Measurements from ENCODE around the gene APH1B. TPM values are rescaled to one million over a fixed set of nuclear protein-coding genes. Genes with fewer than 3 reads are reported as not detected.
"Not testable (repeated sequence)": the region's sequence is repeated elsewhere in the genome, so short reads cannot be mapped to it uniquely, and the experiment has no call there.

APH1B gene
- total RNA-seq, 1 experiment from 2014 or later: 5.2 TPM

DNA sequence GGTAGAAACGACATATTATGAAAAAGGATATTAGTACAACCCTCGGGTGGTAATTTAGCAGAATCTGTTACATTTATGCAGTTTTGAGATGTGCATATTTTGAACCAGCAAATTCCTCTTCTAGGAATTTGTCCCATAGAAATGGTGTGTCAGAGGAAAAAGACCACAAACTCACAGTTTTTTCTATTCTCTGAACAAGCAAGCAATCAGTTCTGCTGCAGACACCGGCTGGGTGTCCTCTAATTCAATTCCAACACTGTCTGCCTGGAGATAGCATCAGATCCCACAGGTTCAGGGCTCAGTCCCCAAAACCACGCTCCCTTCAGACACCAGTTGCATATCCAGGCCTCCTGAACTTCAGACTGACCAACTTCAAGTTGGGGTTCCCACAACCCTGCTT lies 36.4 kb downstream of the APH1B start:
- no peak overlapping the region for H3K27ac Mint-ChIP-seq (ENCODE audit: low read depth, unreplicated experiment)
- DNase-seq (ENCODE audit: unreplicated experiment): no peak
- H3K4me3 Mint-ChIP-seq (ENCODE audit: unreplicated experiment): no peak overlapping the region
- POLR2A ChIA-PET: no interaction called here
- intact Hi-C loops (cut with micrococcal nuclease): no loop called here
- no peaks in the 10 kb centered on the region for H3K27me3 Mint-ChIP-seq (ENCODE audit: insufficient read depth, unreplicated experiment)
- H3K9me3 Mint-ChIP-seq (ENCODE audit: unreplicated experiment): no peaks in the 10 kb centered on the region
- H3K36me3 Mint-ChIP-seq (ENCODE audit: insufficient read depth, unreplicated experiment): no peaks in the 10 kb centered on the region
- CTCF ChIA-PET: interaction anchor here (0.5 kb wide), 1 partner anchor 78 kb away, joined by 3 read pairs; no protein-coding TSS in a partner anchor
- TF ChIP-seq, protein P1, sequence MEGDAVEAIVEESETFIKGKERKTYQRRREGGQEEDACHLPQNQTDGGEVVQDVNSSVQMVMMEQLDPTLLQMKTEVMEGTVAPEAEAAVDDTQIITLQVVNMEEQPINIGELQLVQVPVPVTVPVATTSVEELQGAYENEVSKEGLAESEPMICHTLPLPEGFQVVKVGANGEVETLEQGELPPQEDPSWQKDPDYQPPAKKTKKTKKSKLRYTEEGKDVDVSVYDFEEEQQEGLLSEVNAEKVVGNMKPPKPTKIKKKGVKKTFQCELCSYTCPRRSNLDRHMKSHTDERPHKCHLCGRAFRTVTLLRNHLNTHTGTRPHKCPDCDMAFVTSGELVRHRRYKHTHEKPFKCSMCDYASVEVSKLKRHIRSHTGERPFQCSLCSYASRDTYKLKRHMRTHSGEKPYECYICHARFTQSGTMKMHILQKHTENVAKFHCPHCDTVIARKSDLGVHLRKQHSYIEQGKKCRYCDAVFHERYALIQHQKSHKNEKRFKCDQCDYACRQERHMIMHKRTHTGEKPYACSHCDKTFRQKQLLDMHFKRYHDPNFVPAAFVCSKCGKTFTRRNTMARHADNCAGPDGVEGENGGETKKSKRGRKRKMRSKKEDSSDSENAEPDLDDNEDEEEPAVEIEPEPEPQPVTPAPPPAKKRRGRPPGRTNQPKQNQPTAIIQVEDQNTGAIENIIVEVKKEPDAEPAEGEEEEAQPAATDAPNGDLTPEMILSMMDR (IDR thresholded peaks at IDR 0.05; ENCODE audit: unreplicated experiment): no peak
- BruUV-seq (replicated peaks): no TSS peak
- no peaks in the 10 kb centered on the region for H3K4me1 Mint-ChIP-seq (ENCODE audit: insufficient read depth, unreplicated experiment)

GRCh38 chr15:63314409-63314808 lies 37.0 kb downstream of the APH1B start:
- no peaks in the 10 kb centered on the region for H3K27me3 Mint-ChIP-seq (ENCODE audit: insufficient read depth, unreplicated experiment)
- ChIA-PET POLR2A (no interaction called here), CTCF (interaction anchor here (0.5 kb wide), 1 partner anchor 77 kb away, joined by 3 read pairs; no protein-coding TSS in a partner anchor)
- TF ChIP-seq, protein P1 (IDR thresholded peaks at IDR 0.05; ENCODE audit: unreplicated experiment): no peak
- no TSS peak for BruUV-seq (replicated peaks)
- H3K9me3 Mint-ChIP-seq (ENCODE audit: unreplicated experiment): no peaks in the 10 kb centered on the region
- intact Hi-C loops (cut with micrococcal nuclease): no loop called here
- no peaks in the 10 kb centered on the region for H3K36me3 Mint-ChIP-seq (ENCODE audit: insufficient read depth, unreplicated experiment)
- H3K27ac Mint-ChIP-seq (ENCODE audit: low read depth, unreplicated experiment): no peak overlapping the region
- DNase-seq (ENCODE audit: unreplicated experiment): no peak
- no peaks in the 10 kb centered on the region for H3K4me1 Mint-ChIP-seq (ENCODE audit: insufficient read depth, unreplicated experiment)
- no peak overlapping the region for H3K4me3 Mint-ChIP-seq (ENCODE audit: unreplicated experiment)

DNA sequence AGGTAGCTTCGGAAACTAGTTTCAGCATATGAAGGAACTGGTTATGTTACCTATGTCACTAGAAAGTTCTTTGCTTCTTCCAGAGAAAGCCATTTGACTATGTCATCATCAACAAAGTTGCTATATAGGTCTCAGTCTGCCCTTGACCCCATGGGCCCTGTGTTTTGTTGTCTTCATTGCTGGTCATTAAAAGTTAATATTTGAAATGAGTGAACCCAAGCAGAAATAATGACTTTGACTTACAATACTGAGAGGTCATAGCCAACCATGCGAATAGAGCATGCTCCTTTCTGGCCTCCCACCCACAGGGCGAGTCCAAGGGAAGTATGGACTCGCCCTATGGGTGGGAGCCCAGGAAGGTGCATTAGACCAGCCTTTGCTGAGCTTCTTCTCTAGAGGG lies 40.9 kb downstream of the APH1B start:
- no TSS peak for BruUV-seq (replicated peaks)
- CTCF ChIA-PET: interaction anchor here (0.9 kb wide), 1 partner anchor 11 kb away, joined by 3 read pairs; no protein-coding TSS in a partner anchor
- TF ChIP-seq, protein P1 (IDR thresholded peaks at IDR 0.05; ENCODE audit: unreplicated experiment): no peak
- POLR2A ChIA-PET: no interaction called here
- intact Hi-C loops (cut with micrococcal nuclease): no loop called here
- Mint-ChIP-seq H3K4me3 (ENCODE audit: unreplicated experiment) (no peak overlapping the region), H3K27ac (ENCODE audit: low read depth, unreplicated experiment) (no peak overlapping the region), H3K4me1 (ENCODE audit: insufficient read depth, unreplicated experiment) (no peaks in the 10 kb centered on the region), H3K9me3 (ENCODE audit: unreplicated experiment) (no peaks in the 10 kb centered on the region), H3K36me3 (ENCODE audit: insufficient read depth, unreplicated experiment) (no peaks in the 10 kb centered on the region), H3K27me3 (ENCODE audit: insufficient read depth, unreplicated experiment) (no peaks in the 10 kb centered on the region)
- no peak for DNase-seq (ENCODE audit: unreplicated experiment)

DNA sequence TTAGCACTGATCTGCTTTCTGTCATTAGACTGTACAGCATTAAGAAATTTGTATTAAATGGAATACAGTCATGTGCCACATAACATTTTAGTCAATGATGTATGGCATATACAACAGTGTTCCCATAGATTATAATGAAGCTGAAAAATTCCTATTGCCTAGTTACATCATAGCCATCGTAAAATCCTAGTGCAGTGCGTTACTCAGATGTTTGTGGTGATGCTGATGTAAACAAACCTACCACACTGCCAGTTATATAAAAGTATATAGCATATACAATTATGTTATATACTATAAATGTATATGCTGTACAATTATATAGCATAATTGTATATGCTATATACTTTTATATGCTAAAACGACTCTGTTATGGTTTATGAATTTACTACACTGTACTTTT lies 41.7 kb downstream of the APH1B start:
- no peak overlapping the region for H3K4me3 Mint-ChIP-seq (ENCODE audit: unreplicated experiment)
- TF ChIP-seq, protein P1 (IDR thresholded peaks at IDR 0.05; ENCODE audit: unreplicated experiment): no peak
- no TSS peak for BruUV-seq (replicated peaks)
- intact Hi-C loops (cut with micrococcal nuclease): no loop called here
- H3K27me3 Mint-ChIP-seq (ENCODE audit: insufficient read depth, unreplicated experiment): no peaks in the 10 kb centered on the region
- H3K9me3 Mint-ChIP-seq (ENCODE audit: unreplicated experiment): no peaks in the 10 kb centered on the region
- H3K36me3 Mint-ChIP-seq (ENCODE audit: insufficient read depth, unreplicated experiment): no peaks in the 10 kb centered on the region
- ChIA-PET POLR2A (interaction anchor here (1.4 kb wide), 1 partner anchor 9 kb away, joined by 6 read pairs; no protein-coding TSS in a partner anchor), CTCF (interaction anchor here (0.9 kb wide), 1 partner anchor 12 kb away, joined by 5 read pairs; no protein-coding TSS in a partner anchor)
- DNase-seq (ENCODE audit: unreplicated experiment): no peak
- H3K27ac Mint-ChIP-seq (ENCODE audit: low read depth, unreplicated experiment): no peak overlapping the region
- H3K4me1 Mint-ChIP-seq (ENCODE audit: insufficient read depth, unreplicated experiment): no peaks in the 10 kb centered on the region

- H3K27me3 Mint-ChIP-seq (ENCODE audit: insufficient read depth, unreplicated experiment); H3K9me3 Mint-ChIP-seq (ENCODE audit: unreplicated experiment); DNase-seq (ENCODE audit: unreplicated experiment); BruUV-seq (replicated peaks); H3K4me1 Mint-ChIP-seq (ENCODE audit: insufficient read depth, unreplicated experiment); H3K27ac Mint-ChIP-seq (ENCODE audit: low read depth, unreplicated experiment); H3K36me3 Mint-ChIP-seq (ENCODE audit: insufficient read depth, unreplicated experiment); CTCF ChIA-PET; H3K4me3 Mint-ChIP-seq (ENCODE audit: unreplicated experiment); intact Hi-C loops (cut with micrococcal nuclease): not testable (repeated sequence)
- POLR2A ChIA-PET: interaction anchor here (1.4 kb wide), 1 partner anchor 10 kb away, joined by 6 read pairs; no protein-coding TSS in a partner anchor
These were observed 43.0 kb downstream of the APH1B start for GRCh38 chr15:63320446-63320845.

DNA sequence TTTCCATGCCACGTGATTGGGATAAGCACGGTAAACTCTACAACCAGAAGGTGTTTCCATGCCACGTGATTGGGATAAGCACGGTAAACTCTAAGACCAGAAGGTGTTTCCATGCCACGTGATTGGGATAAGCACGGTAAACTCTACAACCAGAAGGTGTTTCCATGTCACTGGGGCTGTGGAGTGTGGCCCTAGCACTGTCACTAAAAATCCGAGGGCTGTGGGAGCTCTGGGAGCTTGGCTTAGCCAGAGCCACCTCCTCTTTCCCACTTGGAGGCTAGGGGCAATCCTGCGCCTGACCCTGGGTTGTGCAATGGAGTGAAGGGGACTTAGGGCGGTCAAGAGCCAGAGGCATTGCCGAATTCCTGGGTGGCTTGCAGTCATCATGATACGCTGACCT lies 43.6 kb downstream of the APH1B start:
- H3K36me3 Mint-ChIP-seq (ENCODE audit: insufficient read depth, unreplicated experiment); POLR2A ChIA-PET; H3K9me3 Mint-ChIP-seq (ENCODE audit: unreplicated experiment); BruUV-seq (replicated peaks); H3K4me1 Mint-ChIP-seq (ENCODE audit: insufficient read depth, unreplicated experiment); H3K27me3 Mint-ChIP-seq (ENCODE audit: insufficient read depth, unreplicated experiment); DNase-seq (ENCODE audit: unreplicated experiment); CTCF ChIA-PET; intact Hi-C loops (cut with micrococcal nuclease); H3K27ac Mint-ChIP-seq (ENCODE audit: low read depth, unreplicated experiment); H3K4me3 Mint-ChIP-seq (ENCODE audit: unreplicated experiment): not testable (repeated sequence)

All from MCF 10A (cell line).